ENCODE measurements around the gene EFCAB14.
A peak's percentile ranks its signal among the peaks of the same experiment; 100 is the strongest.
"Not testable (repeated sequence)": the region's sequence is repeated elsewhere in the genome, so short reads cannot be mapped to it uniquely, and the experiment has no call there.

EFCAB14 gene

GRCh38 chr1:46682064-46682463, 36.9 kb downstream of the EFCAB14 start:
- no peak for DNase-seq

DNA sequence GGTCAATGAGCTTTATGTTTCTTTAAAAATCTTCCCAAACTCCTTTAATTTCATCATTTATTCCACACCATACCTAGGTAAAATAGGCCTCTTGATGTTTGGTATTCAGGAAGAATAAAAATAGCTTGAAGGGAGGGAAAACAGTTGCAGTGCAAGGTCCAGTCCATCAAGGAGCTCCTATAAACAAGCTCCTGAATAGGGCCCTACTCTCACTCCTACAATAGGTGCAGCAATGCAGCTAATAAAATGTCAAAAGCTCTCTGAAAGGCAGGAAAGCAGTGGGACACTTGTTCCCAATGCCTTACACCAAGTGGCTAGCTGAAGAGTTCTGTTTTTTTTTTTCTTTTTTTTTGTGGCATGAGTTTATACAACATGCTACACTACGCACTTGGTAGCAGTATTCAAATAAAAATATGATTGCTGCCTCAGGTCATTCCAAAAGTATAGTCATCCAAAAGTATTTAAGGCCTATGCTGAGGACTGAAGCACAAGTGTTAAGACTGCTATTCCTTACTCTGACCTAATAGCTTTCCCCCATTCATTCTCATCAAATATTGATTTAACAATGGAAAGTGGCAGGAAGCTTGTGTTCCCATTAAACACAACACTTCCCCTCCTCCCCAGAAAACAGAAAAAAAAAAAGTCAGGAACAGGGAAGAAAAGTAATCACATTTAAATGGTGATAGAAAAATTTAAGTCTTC, 37.4 kb downstream of the EFCAB14 start:
- no peak for DNase-seq

GRCh38 chr1:46679789-46680573, 38.9 kb downstream of the EFCAB14 start:
- DNase-seq = no peak

DNA sequence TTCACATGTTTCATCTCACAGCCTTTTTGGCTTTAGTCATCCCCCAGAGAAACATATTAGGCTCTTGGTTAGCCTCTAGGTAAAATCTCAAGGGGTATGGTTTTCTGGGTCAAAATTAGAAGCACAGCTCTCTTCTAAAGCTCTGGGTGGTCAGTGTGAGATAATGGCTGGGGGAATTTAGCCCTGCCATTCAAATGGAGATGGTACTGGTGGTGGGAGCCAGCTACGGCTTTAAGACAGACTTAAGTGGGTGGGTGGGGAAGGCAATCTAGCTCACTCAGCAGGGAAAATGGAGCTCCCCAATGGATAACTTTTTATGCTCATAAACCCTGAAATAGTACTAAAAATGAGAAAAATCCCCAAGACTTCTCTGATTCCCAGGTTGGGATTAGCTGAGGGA, 41.6 kb downstream of the EFCAB14 start:
- no peak for DNase-seq

DNA sequence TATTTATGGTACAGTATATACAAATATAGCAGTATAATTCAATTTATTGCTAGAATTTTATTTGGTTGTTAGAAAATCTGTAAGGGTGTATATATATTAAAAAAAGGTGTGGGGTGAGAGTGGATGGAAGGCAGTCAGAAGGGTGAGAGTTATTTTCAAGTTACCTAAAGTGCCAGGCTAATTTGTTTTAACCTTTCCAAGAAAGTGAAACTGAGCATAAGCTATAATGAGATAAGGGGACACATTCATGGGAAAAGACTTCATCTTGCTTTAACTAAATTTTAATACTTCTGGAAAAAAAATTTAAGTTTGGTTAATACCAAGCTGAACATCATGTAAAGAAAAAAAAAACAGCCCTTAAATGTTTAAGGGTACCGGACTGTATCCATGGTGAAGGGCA, 42.4 kb downstream of the EFCAB14 start:
- no peak for DNase-seq

DNA sequence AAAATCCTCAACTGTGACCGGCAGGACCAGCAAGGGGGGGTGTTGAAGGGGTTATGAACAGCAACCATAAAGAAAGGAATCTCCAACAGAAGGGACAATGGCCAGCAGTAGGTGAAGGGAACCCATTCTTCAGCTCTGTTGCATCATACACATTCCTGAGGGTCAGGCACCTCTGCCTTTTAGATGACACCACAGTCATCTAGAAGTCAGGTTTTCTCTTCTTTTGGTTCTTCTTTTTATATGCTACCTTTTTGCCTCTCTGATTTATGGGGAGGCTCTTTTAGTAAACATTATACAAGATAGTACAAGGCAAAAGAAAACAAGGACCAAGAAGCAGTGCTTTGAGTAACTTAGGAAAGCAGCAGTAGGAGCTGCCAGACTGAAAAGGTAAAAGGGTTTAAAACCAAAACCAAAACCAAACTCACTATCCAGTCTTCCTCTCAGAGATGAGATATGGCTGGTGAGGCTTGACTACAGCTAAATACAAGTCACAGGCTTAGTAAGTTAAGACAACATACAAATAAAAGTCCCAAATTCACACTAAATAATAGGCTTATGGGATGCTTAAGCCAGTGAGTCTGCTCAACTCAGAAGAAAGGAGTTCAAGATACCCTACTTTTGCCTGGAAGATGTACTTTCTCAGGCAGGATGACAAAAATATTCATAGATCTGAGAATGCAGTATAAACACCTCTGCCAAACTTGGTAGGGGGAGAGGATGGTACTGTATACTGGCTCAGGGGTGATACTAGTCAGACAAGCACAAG, 43.2 kb downstream of the EFCAB14 start:
- no peak for DNase-seq

GRCh38 chr1:46673749-46674182, 45.1 kb downstream of the EFCAB14 start:
- no peak for DNase-seq

GRCh38 chr1:46672696-46673095, 46.2 kb downstream of the EFCAB14 start:
- no peak for DNase-seq

DNA sequence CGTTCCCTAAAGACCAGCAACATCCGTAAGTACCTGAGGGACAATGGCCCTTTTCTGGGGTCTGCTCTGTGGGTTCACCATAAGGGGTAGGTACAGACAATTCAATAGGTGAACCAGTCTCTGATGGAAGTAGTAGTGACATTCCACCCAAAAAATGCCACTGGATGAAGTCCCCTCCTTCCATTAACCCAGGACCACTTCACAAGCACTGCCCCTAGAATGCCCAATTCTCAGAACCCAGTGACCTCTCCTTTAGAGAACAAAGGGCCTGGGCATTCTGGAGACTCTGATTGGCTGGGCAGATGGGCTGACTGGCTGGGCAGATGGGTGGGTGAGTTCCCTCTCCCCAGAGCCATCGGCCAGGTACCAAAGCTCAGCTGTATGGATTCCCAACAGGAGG, 47.4 kb downstream of the EFCAB14 start, which contains the start of gene TEX38:
TSS of gene TEX38 (plus strand) at position 301 of the 400 bp plus-strand sequence. CDS start at position 382, 81 bp downstream.
- DNase-seq = no peak

DNA sequence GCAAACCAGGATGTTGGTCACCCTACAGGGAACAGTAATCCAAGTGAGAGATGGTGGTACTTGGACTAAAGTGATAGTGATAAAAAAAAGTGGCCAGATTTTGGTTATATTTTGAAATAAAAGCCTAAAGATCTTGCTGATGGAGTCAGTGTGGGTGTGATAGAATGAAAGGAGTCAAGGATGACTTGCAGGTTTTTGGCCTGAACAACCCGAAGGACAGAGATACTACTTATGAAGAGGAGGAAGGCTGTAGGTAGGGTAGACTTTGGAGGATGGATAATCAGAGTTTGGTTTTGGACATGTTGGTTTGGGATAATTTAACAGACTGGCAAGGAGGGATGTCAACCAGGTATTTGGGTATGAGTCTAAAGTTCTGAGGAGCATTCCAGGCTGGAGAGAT, 48.8 kb downstream of the EFCAB14 start:
- DNase-seq = no peak

- peak; percentile 53 for DNase-seq
These were observed 50.8 kb downstream of the EFCAB14 start, which contains the start of gene ATPAF1 for GRCh38 chr1:46667782-46668760. TSS of gene ATPAF1 (minus strand) at chr1:46668364. CDS start at chr1:46668322, 42 bp downstream.

GRCh38 chr1:46665983-46666382, 52.9 kb downstream of the EFCAB14 start:
- DNase-seq = no peak

DNA sequence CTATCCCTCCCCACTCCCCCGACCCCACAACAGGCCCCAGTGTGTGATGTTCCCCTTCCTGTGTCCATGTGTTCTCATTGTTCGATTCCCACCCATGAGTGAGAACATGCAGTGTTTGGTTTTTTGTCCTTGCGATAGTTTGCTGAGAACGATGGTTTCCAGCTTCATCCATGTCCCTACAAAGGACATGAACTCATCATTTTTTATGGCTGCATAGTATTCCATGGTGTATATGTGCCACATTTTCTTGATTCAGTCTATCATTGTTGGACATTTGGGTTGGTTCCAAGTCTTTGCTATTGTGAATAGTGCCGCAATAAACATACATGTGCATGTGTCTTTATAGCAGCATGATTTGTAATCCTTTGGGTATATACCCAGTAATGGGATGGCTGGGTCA, 56.0 kb downstream of the EFCAB14 start:
- DNase-seq = not testable (repeated sequence)

GRCh38 chr1:46660116-46660515, 58.8 kb downstream of the EFCAB14 start:
- DNase-seq = not testable (repeated sequence)

DNA sequence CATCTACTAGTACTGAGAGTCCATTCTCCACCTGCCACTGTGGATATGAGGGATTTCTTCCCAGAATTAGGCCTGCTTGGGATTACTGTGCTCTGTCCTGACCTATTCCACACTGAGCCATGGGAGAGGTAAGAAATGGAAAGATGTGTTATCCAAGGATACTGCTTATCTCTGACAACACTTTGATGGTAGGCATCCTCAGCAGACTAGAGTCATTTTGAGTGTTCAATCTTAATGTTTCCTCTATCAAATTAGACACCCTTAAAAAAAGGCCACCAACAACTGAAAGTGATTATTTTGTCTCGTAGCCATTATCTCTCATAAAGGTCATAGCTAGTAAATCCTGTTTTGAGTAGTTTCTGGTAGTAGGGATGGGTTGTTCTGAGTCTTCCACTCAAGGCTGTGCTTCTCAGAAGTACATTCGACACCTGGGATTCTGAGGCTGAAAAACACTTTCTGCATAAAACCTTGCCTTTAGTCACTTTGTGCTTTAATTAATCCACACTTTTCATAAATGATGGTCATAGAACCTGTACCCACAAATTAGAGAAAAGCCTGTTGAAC, 59.5 kb downstream of the EFCAB14 start:
- no peak for DNase-seq

- DNase-seq = no peak
These were observed 61.1 kb downstream of the EFCAB14 start for GRCh38 chr1:46657775-46658174.

DNA sequence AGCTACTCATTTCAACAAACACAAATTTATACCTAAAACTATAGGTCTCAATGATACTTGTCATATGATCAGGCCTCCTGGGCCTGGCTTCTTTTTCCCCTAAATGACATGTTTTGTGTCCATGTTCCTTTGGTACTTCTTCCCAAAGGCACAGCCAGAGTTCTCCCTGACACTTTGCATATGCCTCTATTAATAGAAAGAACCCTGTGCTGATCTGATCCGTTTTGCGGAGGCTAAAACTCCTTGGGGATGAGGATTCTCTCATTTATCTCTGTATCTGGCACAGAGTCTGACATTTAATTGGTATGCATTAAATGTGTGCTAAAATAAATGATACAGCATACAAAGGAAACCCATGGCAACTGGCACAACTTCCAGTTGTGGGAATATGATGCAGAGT, 62.3 kb downstream of the EFCAB14 start:
- no peak for DNase-seq

DNA sequence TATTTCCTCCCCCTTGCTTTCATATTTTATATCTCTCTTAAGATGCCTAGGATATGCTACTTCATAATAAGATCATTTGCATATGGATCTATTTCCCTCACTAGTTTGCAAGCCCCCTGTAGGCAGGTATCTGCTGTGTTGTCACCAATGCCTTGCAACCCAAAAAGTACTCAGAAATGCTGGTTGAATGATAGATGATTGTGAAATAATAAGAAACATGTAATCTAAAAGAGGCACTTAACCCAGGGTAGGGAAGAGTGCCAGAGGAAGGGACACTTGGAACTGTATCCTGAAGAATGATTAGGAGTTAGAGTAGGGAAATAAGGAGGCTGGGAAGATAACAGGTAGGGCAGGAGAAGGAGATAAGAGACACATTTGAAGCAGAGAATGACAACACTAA, 63.1 kb downstream of the EFCAB14 start:
- DNase-seq = no peak

GRCh38 chr1:46654698-46655097, 64.2 kb downstream of the EFCAB14 start:
- not testable (repeated sequence) for DNase-seq

GRCh38 chr1:46654012-46654411, 64.9 kb downstream of the EFCAB14 start:
- no peak for DNase-seq

GRCh38 chr1:46653405-46653958, 65.4 kb downstream of the EFCAB14 start:
- DNase-seq = no peak

Data from NCI-H1105 (cell line).